ENCODE data around the gene GSTO1.

DNA sequence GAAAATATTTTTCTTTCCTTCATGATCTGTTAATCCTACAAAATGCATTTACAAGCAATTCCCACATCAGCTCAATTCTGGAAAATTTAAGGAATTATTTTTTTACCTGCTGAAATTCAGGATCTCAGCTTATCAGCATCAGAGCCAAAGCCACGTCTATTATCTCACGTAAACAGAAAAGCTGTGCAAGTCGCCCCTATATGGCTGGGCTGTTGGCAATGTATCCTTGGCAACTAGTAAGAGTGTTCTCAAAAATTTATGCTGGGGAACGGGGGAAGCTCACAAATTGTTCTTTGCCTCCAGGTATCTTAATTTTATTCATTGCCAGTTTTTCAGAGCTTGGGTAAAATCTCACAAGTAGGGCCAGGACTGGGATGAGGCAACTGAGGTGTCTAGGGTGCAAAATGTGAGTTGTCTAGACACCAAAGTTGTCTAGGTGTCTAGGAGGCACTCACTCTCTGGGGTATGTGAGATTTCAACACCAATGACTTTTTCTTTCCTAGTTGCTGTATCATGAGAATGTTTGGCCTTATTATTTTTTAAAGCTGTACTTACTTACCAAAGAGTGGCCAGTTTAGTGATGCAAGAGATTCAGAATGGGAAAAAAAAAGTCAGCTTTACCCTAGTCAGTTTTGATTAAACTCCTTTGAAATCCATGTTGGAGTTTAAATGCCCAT is 19.3 kb downstream of the GSTO1 start:
- TF ChIP-seq, protein P1, sequence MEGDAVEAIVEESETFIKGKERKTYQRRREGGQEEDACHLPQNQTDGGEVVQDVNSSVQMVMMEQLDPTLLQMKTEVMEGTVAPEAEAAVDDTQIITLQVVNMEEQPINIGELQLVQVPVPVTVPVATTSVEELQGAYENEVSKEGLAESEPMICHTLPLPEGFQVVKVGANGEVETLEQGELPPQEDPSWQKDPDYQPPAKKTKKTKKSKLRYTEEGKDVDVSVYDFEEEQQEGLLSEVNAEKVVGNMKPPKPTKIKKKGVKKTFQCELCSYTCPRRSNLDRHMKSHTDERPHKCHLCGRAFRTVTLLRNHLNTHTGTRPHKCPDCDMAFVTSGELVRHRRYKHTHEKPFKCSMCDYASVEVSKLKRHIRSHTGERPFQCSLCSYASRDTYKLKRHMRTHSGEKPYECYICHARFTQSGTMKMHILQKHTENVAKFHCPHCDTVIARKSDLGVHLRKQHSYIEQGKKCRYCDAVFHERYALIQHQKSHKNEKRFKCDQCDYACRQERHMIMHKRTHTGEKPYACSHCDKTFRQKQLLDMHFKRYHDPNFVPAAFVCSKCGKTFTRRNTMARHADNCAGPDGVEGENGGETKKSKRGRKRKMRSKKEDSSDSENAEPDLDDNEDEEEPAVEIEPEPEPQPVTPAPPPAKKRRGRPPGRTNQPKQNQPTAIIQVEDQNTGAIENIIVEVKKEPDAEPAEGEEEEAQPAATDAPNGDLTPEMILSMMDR (IDR thresholded peaks at IDR 0.05; ENCODE audit: poor library complexity, severe bottlenecking): no peak
- TF ChIP-seq, protein P2, sequence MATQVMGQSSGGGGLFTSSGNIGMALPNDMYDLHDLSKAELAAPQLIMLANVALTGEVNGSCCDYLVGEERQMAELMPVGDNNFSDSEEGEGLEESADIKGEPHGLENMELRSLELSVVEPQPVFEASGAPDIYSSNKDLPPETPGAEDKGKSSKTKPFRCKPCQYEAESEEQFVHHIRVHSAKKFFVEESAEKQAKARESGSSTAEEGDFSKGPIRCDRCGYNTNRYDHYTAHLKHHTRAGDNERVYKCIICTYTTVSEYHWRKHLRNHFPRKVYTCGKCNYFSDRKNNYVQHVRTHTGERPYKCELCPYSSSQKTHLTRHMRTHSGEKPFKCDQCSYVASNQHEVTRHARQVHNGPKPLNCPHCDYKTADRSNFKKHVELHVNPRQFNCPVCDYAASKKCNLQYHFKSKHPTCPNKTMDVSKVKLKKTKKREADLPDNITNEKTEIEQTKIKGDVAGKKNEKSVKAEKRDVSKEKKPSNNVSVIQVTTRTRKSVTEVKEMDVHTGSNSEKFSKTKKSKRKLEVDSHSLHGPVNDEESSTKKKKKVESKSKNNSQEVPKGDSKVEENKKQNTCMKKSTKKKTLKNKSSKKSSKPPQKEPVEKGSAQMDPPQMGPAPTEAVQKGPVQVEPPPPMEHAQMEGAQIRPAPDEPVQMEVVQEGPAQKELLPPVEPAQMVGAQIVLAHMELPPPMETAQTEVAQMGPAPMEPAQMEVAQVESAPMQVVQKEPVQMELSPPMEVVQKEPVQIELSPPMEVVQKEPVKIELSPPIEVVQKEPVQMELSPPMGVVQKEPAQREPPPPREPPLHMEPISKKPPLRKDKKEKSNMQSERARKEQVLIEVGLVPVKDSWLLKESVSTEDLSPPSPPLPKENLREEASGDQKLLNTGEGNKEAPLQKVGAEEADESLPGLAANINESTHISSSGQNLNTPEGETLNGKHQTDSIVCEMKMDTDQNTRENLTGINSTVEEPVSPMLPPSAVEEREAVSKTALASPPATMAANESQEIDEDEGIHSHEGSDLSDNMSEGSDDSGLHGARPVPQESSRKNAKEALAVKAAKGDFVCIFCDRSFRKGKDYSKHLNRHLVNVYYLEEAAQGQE (IDR thresholded peaks at IDR 0.05; ENCODE audit: borderline replicate concordance): no peak
- TF ChIP-seq POLR2AphosphoS5 (IDR thresholded peaks at IDR 0.05) (no peak), EZH2 (IDR thresholded peaks at IDR 0.05; ENCODE audit: borderline replicate concordance, insufficient read depth, low read length, poor library complexity, severe bottlenecking) (no peak), RAD21 (conservative IDR thresholded peaks at IDR 0.05) (no peak), EP300 (conservative IDR thresholded peaks at IDR 0.05; ENCODE audit: poor library complexity, severe bottlenecking) (no peak), MXI1 (conservative IDR thresholded peaks at IDR 0.05; ENCODE audit: poor library complexity, severe bottlenecking) (no peak), SMC3 (conservative IDR thresholded peaks at IDR 0.05; ENCODE audit: poor library complexity) (no peak), TAF1 (IDR thresholded peaks at IDR 0.05; ENCODE audit: low read depth) (no peak)

Measured in neural cell (in vitro differentiated cells).